ENCODE data around the gene LHFPL3.

GRCh38 chr7:104900525-104901239 is 572.3 kb downstream of the LHFPL3 start:
- TF ChIP-seq CTCF (IDR thresholded peaks at IDR 0.05) (no peak), EZH2 (IDR thresholded peaks at IDR 0.05; ENCODE audit: borderline replicate concordance, insufficient read depth, low read depth, low read length, poor library complexity, severe bottlenecking) (no peak)

All from B cell (primary cell).